Parathyroid adenoma (tissue), 2 donors: Measurements from ENCODE around the gene MAPK13.
A peak's percentile ranks its signal among the peaks of the same experiment; 100 is the strongest.
"Not testable (repeated sequence)": the region's sequence is repeated elsewhere in the genome, so short reads cannot be mapped to it uniquely, and the experiment has no call there.

ENCODE experiments used
- H2AFZ ChIP-seq: fragments of 300-600 bp; sonication (generic); one replicate; pipeline ENCODE4 v1.7.0; 2017; ENCODE audit warnings: antibody characterized with exemption, mild to moderate bottlenecking
- H3K27ac ChIP-seq: fragments of 300-600 bp; sonication (generic); one replicate; pipeline ENCODE4 v1.7.0; 2017
- H3K27me3 ChIP-seq: fragments of 300-600 bp; sonication (generic); one replicate; pipeline ENCODE4 v1.7.0; 2017; ENCODE audit warnings: low read length; ENCODE audit not compliant: control insufficient read depth, insufficient read depth
- H3K36me3 ChIP-seq: fragments of 300-600 bp; sonication (generic); one replicate; pipeline ENCODE4 v1.7.0; 2017; ENCODE audit warnings: low read length; ENCODE audit not compliant: control insufficient read depth, insufficient read depth
- H3K4me1 ChIP-seq: fragments of 300-600 bp; sonication (generic); one replicate; pipeline ENCODE4 v1.7.0; 2017; ENCODE audit warnings: control low read depth
- H3K4me2 ChIP-seq: fragments of 300-600 bp; sonication (generic); one replicate; pipeline ENCODE4 v1.7.0; 2017; ENCODE audit warnings: low read length
- H3K4me3 ChIP-seq: fragments of 300-600 bp; sonication (generic); one replicate; pipeline ENCODE4 v1.7.0; 2017; ENCODE audit warnings: low read depth, low read length
- H3K79me2 ChIP-seq: fragments of 300-600 bp; sonication (generic); one replicate; pipeline ENCODE4 v1.7.0; 2017; ENCODE audit warnings: control low read depth
- H3K9ac ChIP-seq: fragments of 300-600 bp; sonication (generic); one replicate; pipeline ENCODE4 v1.7.0; 2017; ENCODE audit warnings: mild to moderate bottlenecking
- H3K9me3 ChIP-seq: fragments of 300-600 bp; sonication (generic); one replicate; pipeline ENCODE4 v1.7.0; 2017; ENCODE audit warnings: low read length; ENCODE audit not compliant: control insufficient read depth
- CTCF ChIP-seq: fragments of 300-600 bp; sonication (generic); IDR thresholded peaks from one replicate; pipeline ENCODE4 v1.7.0; 2017; ENCODE audit warnings: antibody characterized with exemption, mild to moderate bottlenecking
- donor health status: primary hyperparathyroidism.

The MAPK13 gene

GRCh38 chr6:36128793-36129192, 1.5 kb upstream of the MAPK13 start:
- no peak for TF ChIP-seq CTCF
- Histone ChIP-seq H3K27ac (no peak overlapping the region), H3K36me3 (no peaks in the 10 kb centered on the region), H3K4me2 (no peak overlapping the region), H3K4me3 (no peak overlapping the region), H3K27me3 (no peaks in the 10 kb centered on the region), H3K9ac (no peak overlapping the region), H3K79me2 (peaks cover 8% of the 10 kb centered on the region), H2AFZ (no peak overlapping the region), H3K9me3 (no peaks in the 10 kb centered on the region), H3K4me1 (peaks cover 26% of the 10 kb centered on the region)

- H3K4me3 ChIP-seq, H3K9ac ChIP-seq, H3K9me3 ChIP-seq, H3K4me2 ChIP-seq, H3K79me2 ChIP-seq, H3K36me3 ChIP-seq, H3K27ac ChIP-seq, H2AFZ ChIP-seq, H3K27me3 ChIP-seq: not testable (repeated sequence)
- H3K4me1 ChIP-seq, result peaks cover 25% of the 10 kb centered on the region
Observed at GRCh38 chr6:36129334-36129733, 979 bp upstream of the MAPK13 start.

DNA sequence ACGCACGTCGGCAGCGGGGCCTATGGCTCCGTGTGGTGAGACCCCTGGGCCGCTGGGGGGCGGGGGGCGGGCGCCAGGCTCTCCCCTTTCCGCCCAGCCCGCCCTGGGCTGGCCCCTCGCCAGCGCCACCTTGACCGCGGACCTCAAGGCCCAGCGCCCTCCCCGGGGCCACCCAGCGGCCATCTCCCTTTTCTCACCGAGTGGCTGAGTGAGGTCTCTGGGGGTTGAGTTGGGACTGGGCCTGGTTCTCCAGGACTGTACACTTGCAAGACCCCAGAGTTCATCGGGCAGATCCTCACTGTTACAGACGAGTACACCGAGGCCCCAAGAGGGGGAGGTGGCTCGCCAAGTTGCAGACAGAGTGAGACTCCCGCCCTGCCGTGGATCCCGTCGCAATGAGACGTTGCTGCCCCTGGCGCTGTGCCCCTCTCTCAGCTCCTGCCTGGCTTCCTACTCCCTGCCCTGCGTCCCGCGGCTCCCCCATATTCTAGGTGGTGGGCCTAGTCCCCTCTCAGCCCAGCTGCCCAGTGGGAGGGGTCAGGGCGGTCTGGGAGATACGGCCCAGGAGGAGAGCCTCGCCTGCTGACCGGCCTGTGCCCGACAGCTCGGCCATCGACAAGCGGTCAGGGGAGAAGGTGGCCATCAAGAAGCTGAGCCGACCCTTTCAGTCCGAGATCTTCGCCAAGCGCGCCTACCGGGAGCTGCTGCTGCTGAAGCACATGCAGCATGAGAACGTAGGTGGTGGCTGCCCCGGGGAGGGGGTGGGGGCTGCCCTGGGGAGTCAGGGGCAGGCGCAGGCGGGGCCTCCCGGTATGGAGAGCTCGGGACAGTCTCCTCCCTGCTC, 576 bp downstream of the MAPK13 start:
- peak overlapping the region; percentile 98 for H3K27ac ChIP-seq
- H2AFZ ChIP-seq, result peak overlapping the region; percentile 89
- peak overlapping the region; percentile 71 for H3K9ac ChIP-seq
- H3K36me3 ChIP-seq, result no peaks in the 10 kb centered on the region
- H3K4me3 ChIP-seq, result peak overlapping the region; percentile 75
- H3K4me2 ChIP-seq, result peak overlapping the region; percentile 83
- peaks cover 8% of the 10 kb centered on the region for H3K79me2 ChIP-seq
- H3K27me3 ChIP-seq, result no peaks in the 10 kb centered on the region
- H3K9me3 ChIP-seq, result no peaks in the 10 kb centered on the region
- peak; percentile 20 for TF ChIP-seq CTCF
- peaks cover 25% of the 10 kb centered on the region for H3K4me1 ChIP-seq

- peak overlapping the region; percentile 89 for H2AFZ ChIP-seq
- H3K27me3 ChIP-seq, result no peaks in the 10 kb centered on the region
- no peak for TF ChIP-seq CTCF
- no peaks in the 10 kb centered on the region for H3K9me3 ChIP-seq
- peak overlapping the region; percentile 98 for H3K27ac ChIP-seq
- peak overlapping the region; percentile 75 for H3K4me3 ChIP-seq
- H3K4me1 ChIP-seq, result peaks cover 25% of the 10 kb centered on the region
- no peaks in the 10 kb centered on the region for H3K36me3 ChIP-seq
- H3K9ac ChIP-seq, result peak overlapping the region; percentile 71
- peak overlapping the region; percentile 83 for H3K4me2 ChIP-seq
- peaks cover 8% of the 10 kb centered on the region for H3K79me2 ChIP-seq
Observed at GRCh38 chr6:36131511-36132245, 1.4 kb downstream of the MAPK13 start.

DNA sequence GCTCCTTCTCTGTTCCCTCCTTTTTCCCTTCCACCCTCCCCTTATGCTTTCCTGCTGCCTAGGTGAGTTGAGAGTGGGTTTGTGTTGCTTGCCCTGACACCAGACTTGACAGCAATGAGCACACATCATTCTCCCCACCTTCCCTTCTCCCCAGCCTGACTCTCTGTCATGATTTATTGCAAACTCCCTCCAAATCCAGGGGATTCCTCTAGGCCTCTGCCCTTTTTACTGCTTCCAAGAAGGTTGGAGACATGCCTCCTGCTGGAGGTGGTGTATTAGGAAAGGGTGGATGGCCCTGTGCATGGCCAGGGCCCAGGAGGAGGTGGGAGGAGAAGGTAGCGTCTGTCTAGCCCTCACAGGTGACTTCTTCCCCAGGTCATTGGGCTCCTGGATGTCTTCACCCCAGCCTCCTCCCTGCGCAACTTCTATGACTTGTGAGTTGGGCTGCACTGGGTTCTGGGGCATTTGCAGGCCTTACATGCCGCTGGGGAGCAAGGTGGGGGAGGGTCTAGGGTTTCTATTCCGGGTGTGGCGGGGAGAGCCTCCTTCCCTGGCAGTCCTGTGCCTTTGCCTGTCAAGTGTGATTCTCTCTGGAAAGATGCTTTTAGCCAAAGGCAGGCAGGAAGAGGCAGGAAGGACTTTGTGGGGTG, 2.1 kb downstream of the MAPK13 start:
- Histone ChIP-seq H3K9ac (peak overlapping the region; percentile 33), H3K9me3 (no peaks in the 10 kb centered on the region), H3K27ac (peak overlapping the region; percentile 98), H3K79me2 (peaks cover 8% of the 10 kb centered on the region), H3K36me3 (no peaks in the 10 kb centered on the region), H3K27me3 (no peaks in the 10 kb centered on the region), H3K4me2 (peak overlapping the region; percentile 83), H3K4me3 (peak overlapping the region; percentile 75), H2AFZ (peak overlapping the region; percentile 89), H3K4me1 (peaks cover 25% of the 10 kb centered on the region)
- no peak for TF ChIP-seq CTCF
